A673 (cell line): ENCODE measurements around the gene RASA2. TPM values are rescaled to one million over a fixed set of nuclear protein-coding genes. Genes with fewer than 3 reads are reported as not detected.
"Not testable (repeated sequence)": the region's sequence is repeated elsewhere in the genome, so short reads cannot be mapped to it uniquely, and the experiment has no call there.

ENCODE experiments used
- BruUV-seq: library from RNA; stranded (reverse); fragments of 400-500 nt; replicated peaks from 2 replicates; lab custom pipeline; 2021; lab: Mats Ljungman, UMichigan
- CTCF ChIA-PET: fragments of 300-600 bp; sonication (Branson Sonifier 250); formaldehyde crosslinking; loops from one replicate; lab custom pipeline; 2022; ENCODE audit warnings: antibody characterized with exemption; lab: Charles Lee
- POLR2A ChIA-PET: fragments of 300-600 bp; sonication (Branson Sonifier 250); formaldehyde crosslinking; loops from one replicate; lab custom pipeline; 2022; ENCODE audit warnings: antibody characterized with exemption; ENCODE audit not compliant: low non-redundant PET; lab: Charles Lee
- DNase-seq: peaks from one replicate; pipeline ENCODE4 v3.0.0-alpha.2; 2015; ENCODE audit warnings: low spot score
- H3K27ac ChIP-seq: fragments of 200-600 bp; sonication (generic); 2 replicates; pipeline ENCODE4 v1.5.1; 2016; ENCODE audit warnings: mixed run types, low read depth, mild to moderate bottlenecking, mixed read lengths, antibody characterized with exemption, low read length; ENCODE audit not compliant: poor library complexity, severe bottlenecking
- H3K27me3 ChIP-seq: fragments of 200-600 bp; sonication (generic); replicated peaks from 2 replicates; pipeline ENCODE4 v1.6.1; 2017; ENCODE audit warnings: mixed run types, low read depth, mild to moderate bottlenecking, mixed read lengths, antibody characterized with exemption, low read length; ENCODE audit not compliant: insufficient read depth, poor library complexity
- H3K36me3 ChIP-seq: fragments of 200-600 bp; sonication (generic); 2 replicates; pipeline ENCODE4 v1.6.1; 2016; ENCODE audit warnings: mixed run types, mild to moderate bottlenecking, mixed read lengths, antibody characterized with exemption, low read length; ENCODE audit not compliant: insufficient read depth, poor library complexity, severe bottlenecking
- H3K4me1 ChIP-seq: fragments of 200-600 bp; sonication (generic); 2 replicates; pipeline ENCODE4 v1.6.1; 2017; ENCODE audit warnings: mixed run types, mild to moderate bottlenecking, mixed read lengths, antibody characterized with exemption, low read length; ENCODE audit not compliant: insufficient read depth, poor library complexity, severe bottlenecking
- H3K4me3 ChIP-seq: fragments of 200-600 bp; sonication (generic); 2 replicates; pipeline ENCODE4 v1.5.1; 2016; ENCODE audit warnings: low read depth, mixed run types, mild to moderate bottlenecking, mixed read lengths, low read length; ENCODE audit not compliant: poor library complexity, severe bottlenecking
- H3K9me3 ChIP-seq: fragments of 200-600 bp; sonication (generic); 2 replicates; pipeline ENCODE4 v1.6.1; 2016; ENCODE audit warnings: mixed run types, low read depth, mild to moderate bottlenecking, mixed read lengths, antibody characterized with exemption, low read length; ENCODE audit not compliant: poor library complexity, severe bottlenecking
- EZH2 ChIP-seq: fragments of 200-600 bp; sonication (generic); IDR thresholded peaks from 2 replicates; pipeline ENCODE4 v1.6.1; 2017; ENCODE audit warnings: borderline replicate concordance, low read depth, mild to moderate bottlenecking, mixed read lengths, antibody characterized with exemption, low read length; ENCODE audit not compliant: poor library complexity, severe bottlenecking
- intact Hi-C: fragments of 100-400 bp; cut with micrococcal nuclease; formaldehyde crosslinking; loops from one replicate; pipeline ENCODE4 v1.10.0; 2022; ENCODE audit not compliant: unreplicated experiment
- total RNA-seq: library from RNA; stranded (reverse); gene quantifications from 2 replicates; pipeline ENCODE4 v1.2.3, GENCODE V29; 2021
- TF ChIP-seq, protein P1 (sequence below): fragments of 300-800, 200-600 bp; sonication (generic); conservative IDR thresholded peaks from 2 replicates; pipeline ENCODE4 v1.5.1; 2017; ENCODE audit warnings: low read depth, mild to moderate bottlenecking, antibody characterized with exemption, low read length, moderate library complexity, mixed read lengths

The RASA2 gene
- total RNA-seq, 1 experiment from 2014 or later, result 17.1 TPM

DNA sequence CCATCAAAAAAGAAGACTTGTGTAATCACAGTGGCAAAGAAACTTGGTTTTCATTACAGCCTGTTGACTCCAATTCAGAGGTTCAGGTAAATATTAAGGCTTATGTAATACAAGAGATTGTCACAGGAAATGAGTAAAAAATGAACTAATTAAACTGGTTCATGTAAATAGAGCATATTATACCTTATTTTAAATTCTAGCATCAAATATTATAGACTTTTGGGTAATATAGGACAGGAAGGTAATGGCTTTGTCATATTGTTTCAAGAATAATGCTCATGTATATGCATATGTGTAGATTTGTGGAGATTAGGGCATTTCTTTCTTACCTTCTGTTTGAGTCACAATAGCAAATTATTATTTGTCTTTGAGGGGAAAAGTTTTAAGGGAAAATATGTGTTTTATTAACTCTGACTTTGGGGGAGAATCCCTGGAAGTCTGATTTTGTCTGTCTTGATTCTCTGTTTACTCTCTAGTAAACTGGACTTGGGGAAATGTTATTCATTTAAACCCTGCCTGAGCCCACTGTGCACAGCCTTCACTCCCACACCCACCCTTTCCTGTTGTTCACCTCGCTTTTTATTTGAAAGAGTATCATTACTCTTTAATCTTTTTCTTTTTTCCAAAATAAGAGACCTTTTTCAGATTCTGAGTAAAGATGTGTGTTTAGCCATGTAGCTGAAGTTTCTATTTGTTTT lies 43.0 kb downstream of the RASA2 start:
- Histone ChIP-seq H3K9me3 (no peaks in the 10 kb centered on the region), H3K36me3 (no peaks in the 10 kb centered on the region), H3K27me3 (no peaks in the 10 kb centered on the region), H3K4me1 (peaks cover 55% of the 10 kb centered on the region), H3K4me3 (peak overlapping the region; percentile 8), H3K27ac (peak overlapping the region; percentile 74)
- CTCF ChIA-PET, result no interaction called here
- TF ChIP-seq, protein P1, sequence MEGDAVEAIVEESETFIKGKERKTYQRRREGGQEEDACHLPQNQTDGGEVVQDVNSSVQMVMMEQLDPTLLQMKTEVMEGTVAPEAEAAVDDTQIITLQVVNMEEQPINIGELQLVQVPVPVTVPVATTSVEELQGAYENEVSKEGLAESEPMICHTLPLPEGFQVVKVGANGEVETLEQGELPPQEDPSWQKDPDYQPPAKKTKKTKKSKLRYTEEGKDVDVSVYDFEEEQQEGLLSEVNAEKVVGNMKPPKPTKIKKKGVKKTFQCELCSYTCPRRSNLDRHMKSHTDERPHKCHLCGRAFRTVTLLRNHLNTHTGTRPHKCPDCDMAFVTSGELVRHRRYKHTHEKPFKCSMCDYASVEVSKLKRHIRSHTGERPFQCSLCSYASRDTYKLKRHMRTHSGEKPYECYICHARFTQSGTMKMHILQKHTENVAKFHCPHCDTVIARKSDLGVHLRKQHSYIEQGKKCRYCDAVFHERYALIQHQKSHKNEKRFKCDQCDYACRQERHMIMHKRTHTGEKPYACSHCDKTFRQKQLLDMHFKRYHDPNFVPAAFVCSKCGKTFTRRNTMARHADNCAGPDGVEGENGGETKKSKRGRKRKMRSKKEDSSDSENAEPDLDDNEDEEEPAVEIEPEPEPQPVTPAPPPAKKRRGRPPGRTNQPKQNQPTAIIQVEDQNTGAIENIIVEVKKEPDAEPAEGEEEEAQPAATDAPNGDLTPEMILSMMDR, result no peak
- no peak for TF ChIP-seq EZH2
- peak; percentile 88 for DNase-seq
- intact Hi-C loops, result loop anchor here (5.0 kb wide), 1 partner anchor 43 kb away; the partner anchor contains the start of gene RASA2
- POLR2A ChIA-PET, result no interaction called here
- BruUV-seq, result no TSS peak

DNA sequence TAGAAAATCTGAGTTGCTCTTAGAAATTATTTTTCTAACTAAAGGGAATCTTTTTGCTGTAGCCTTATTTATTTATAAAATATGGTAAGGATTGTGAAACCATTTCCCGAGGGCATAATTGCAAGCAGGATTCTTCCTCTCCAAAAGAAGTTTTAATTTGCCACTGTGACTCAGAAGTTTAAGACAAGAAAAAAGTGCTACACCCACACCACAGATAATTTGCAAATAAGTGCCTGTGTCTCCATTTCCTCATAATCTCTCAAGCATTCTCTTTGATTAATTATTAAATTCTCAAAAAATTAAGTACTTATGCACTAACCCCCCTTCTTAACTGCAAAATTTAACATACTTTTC lies 43.6 kb downstream of the RASA2 start:
- Histone ChIP-seq H3K4me1 (peaks cover 55% of the 10 kb centered on the region), H3K9me3 (no peaks in the 10 kb centered on the region), H3K4me3 (peak overlapping the region; percentile 8), H3K27ac (peak overlapping the region; percentile 74), H3K36me3 (peaks cover 2% of the 10 kb centered on the region), H3K27me3 (no peaks in the 10 kb centered on the region)
- intact Hi-C loops, result loop anchor here (5.0 kb wide), 1 partner anchor 43 kb away; the partner anchor contains the start of gene RASA2
- BruUV-seq, result no TSS peak
- DNase-seq, result peak; percentile 89
- ChIA-PET CTCF (no interaction called here), POLR2A (no interaction called here)
- TF ChIP-seq, protein P1, result no peak
- TF ChIP-seq EZH2, result no peak

DNA sequence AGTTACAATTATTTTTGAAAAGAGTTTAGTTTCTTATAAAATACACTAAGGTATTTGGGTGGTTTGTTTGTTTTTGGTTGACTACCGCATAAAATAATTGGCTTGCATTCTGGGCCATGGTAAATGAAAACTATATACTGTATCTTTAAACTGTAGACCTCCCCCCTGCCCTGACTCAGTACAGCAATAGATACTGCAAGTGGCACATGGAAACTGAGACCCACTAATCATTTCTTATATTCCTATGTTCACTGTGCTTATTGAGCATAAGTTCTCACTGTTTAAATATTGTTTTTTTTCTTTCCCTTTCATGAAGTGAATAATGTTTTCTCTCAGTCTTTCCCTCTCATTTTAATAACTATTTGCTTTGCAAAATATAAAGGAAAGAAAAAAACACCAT lies 45.8 kb downstream of the RASA2 start:
- ChIA-PET CTCF (no interaction called here), POLR2A (no interaction called here)
- no peak overlapping the region for H3K4me3 ChIP-seq
- peaks cover 8% of the 10 kb centered on the region for H3K9me3 ChIP-seq
- no peak overlapping the region for H3K27ac ChIP-seq
- no peak for TF ChIP-seq EZH2
- TF ChIP-seq, protein P1, result no peak
- H3K27me3 ChIP-seq, result no peaks in the 10 kb centered on the region
- H3K36me3 ChIP-seq, result peaks cover 8% of the 10 kb centered on the region
- DNase-seq, result no peak
- peaks cover 42% of the 10 kb centered on the region for H3K4me1 ChIP-seq
- BruUV-seq, result no TSS peak
- intact Hi-C loops, result loop anchor here (5.0 kb wide), 1 partner anchor 45 kb away; the partner anchor contains the start of gene RASA2

DNA sequence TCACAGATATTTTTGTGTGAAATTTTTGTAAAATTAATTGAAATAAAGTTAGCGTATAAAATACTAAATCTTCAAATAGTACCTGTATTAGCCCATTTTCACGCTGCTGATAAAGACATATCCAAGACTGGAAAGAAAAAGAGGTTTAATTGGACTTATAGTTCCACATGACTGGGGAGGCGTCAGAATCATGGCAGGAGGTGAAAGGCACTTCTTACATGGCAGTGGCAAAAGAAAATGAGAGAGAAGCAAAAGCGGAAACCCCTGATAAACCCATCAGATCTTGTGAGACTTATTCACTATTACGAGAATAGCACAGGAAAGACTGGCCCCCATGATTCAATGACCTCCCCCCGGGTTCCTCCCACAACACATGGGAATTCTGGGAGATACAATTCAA lies 49.2 kb downstream of the RASA2 start:
- DNase-seq, H3K27me3 ChIP-seq, POLR2A ChIA-PET, H3K36me3 ChIP-seq, H3K27ac ChIP-seq, H3K9me3 ChIP-seq, CTCF ChIA-PET, intact Hi-C loops, BruUV-seq, H3K4me3 ChIP-seq: not testable (repeated sequence)
- H3K4me1 ChIP-seq, result peaks cover 26% of the 10 kb centered on the region
